ENCODE data around the gene AUTS2.

Gene AUTS2

GRCh38 chr7:69962186-69963065 is 364.2 kb downstream of the AUTS2 start:
- in situ Hi-C loops (cut with MboI; ENCODE audit: low sequenced_read_pairs) = no loop called here

DNA sequence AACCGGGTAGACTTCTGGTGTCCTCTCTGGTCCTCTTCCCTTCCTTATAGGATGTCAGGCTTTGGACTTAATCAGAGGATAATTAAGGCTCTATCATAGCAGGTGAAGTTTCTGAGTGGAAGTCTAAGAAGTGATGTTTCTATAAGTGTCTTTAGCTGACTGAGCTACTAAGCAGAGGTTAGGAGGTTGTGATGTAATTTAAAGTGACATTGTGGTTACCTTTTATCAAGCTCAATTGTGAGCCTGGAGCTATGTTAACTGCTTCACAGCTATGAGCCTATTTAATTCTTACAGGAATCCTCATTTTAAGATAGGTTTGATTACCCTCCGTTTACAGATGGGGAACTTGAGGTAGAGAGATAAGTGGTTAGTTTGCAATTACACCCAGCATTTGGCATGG is 365.1 kb downstream of the AUTS2 start:
- in situ Hi-C loops (cut with MboI; ENCODE audit: low sequenced_read_pairs) = no loop called here

DNA sequence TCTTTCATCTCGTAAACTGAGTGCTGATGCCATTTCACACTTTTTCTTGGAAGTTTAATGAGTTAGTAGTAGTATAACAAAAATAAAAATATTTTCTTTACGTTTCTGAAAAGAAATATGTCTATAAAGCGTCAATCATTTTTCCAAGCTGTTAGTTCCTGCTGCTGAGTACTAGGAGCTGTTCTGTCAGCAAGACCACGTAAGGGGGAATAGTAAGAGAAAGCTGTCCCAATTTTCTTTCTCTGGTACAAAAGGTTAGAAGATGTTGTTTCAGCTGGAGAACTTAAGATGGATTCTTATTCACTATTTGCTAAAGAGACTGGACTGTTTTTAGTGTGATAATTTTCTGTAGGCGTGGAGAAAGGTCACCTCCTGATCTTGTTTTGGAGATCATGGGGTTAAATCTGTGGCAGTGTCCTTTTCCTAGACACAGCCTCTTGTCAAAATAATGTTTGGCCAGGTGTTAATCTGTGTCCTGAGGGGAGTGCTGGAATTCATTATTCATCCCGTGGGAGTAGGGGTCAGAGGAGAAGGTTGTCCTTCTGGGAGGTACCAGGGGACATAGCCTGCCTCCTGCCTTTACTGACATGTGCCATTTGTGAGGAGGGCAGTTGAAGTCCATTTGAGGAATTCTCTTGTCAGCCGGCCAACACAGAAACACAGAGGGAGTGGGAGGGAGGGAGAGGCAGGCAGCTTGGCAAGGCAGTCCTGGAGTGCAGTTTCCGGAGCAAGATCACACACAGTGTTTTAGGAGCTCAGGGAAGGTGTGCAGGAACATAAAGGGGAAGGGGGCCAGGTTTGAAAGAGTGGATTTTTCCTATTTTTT is 368.7 kb downstream of the AUTS2 start:
- in situ Hi-C loops (cut with MboI; ENCODE audit: low sequenced_read_pairs) = no loop called here

- in situ Hi-C loops (cut with MboI; ENCODE audit: low sequenced_read_pairs) = no loop called here
Observed at GRCh38 chr7:69967689-69968450, 369.6 kb downstream of the AUTS2 start.

DNA sequence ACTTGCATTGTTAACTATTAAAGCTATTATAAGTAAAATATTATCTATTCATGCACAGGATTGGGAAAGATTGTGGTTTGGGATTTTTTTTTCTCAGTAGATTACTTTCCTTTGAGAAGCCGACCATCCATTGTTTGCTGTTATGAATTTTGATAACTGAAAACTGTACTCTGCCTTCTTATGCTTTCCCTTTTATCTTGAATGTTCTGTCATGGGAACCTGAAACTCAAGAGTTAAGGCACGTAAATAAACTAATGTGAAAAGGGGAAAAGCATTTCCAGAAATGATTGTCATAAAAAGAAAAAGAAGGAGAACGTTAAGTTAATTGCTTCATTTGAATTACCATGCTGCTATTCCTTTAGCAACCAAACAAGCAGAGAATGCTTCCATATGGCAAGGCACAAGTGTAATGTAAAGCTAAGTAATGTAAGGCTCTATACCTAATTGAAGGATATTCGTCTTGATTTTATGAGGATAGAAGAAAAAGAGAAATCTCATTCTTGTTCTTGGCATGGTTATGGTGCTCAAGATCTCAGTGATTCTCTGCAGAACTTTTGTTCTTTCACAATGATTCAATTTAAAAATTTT is 370.8 kb downstream of the AUTS2 start:
- in situ Hi-C loops (cut with MboI; ENCODE audit: low sequenced_read_pairs) = no loop called here

- in situ Hi-C loops (cut with MboI; ENCODE audit: low sequenced_read_pairs) = no loop called here
Observed at GRCh38 chr7:69981646-69982045, 383.4 kb downstream of the AUTS2 start.

DNA sequence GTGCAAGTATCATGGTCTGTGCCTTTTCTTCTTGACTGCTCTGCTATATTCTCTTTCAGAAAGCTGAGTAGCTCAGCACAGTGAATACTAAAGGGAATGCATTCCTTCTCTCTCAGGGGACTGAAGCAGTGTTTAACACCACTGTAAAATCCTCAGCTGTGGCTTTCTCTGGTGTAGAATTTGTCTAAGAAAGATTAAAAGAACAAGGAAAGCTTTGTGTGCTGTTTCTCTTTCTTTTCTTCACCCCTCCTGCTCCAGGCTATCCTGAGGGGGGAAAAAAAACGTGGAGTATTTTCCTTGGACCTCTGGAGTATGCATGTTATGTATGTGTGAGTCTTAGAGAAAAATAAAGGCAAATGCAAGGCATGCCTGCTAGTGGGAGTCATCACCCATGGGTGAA is 383.9 kb downstream of the AUTS2 start:
- in situ Hi-C loops (cut with MboI; ENCODE audit: low sequenced_read_pairs) = no loop called here

GRCh38 chr7:69989551-69989950 is 391.3 kb downstream of the AUTS2 start:
- in situ Hi-C loops (cut with MboI; ENCODE audit: low sequenced_read_pairs) = no loop called here

DNA sequence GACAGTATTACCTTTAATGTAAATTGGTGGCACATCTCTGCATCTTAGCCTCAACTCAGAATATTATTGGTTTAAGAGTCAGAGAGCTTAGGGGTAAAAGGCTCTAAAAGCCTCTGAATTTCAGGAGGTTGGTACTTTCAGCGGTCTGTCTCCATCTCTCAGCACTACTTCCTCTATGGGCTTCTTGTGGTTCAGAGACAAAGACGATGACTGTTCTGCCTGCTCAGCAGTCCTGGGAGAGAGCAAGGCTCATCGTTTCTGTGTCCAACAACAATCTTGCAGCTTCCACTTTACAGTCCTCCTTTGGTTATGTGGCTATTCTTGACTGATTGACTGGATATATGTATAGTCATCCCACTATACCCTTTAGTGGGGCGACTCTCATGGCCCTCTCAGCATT is 394.7 kb downstream of the AUTS2 start:
- in situ Hi-C loops (cut with MboI; ENCODE audit: low sequenced_read_pairs) = no loop called here

DNA sequence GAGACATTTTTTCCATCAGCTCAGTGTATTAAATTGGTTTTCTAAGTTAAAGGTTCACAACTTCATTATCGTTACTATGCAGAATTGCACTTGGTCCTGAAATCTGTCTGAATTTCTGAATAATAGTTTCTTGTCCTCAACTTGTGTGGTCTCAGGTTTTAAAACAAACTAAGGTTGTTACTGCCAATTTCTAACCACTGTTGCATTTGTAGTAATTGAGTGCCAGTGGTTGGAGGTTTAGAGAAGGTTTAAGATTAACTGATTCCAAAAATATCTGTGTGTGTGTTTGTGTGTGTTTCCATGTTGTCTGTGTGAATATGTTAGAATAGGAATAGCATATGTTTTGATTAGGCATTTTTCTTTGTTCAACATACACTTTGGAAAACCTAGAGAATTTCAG is 395.9 kb downstream of the AUTS2 start:
- in situ Hi-C loops (cut with MboI; ENCODE audit: low sequenced_read_pairs) = no loop called here

GRCh38 chr7:69994886-69995542 is 396.7 kb downstream of the AUTS2 start:
- in situ Hi-C loops (cut with MboI; ENCODE audit: low sequenced_read_pairs) = no loop called here

DNA sequence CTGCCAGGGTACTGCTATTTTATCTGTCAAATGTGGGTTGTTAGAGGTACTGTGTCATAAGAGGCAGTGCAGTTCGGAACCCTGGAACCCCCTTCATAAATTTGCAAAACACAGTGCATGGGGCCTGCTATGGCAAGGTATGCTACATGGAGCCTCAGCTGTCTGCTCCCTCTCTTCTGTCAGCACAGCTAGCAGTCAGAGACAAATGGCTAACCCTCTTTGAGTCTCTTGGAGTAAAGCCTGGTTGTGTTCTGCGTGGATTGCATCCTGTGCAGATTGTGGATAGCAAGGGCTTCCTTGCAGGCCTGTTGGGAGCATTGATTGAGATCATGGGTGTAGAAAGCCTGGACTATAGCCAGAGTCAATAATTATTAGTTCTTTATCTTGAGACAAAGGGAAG is 397.8 kb downstream of the AUTS2 start:
- in situ Hi-C loops (cut with MboI; ENCODE audit: low sequenced_read_pairs) = no loop called here

GRCh38 chr7:70000737-70001348 is 402.6 kb downstream of the AUTS2 start:
- in situ Hi-C loops (cut with MboI; ENCODE audit: low sequenced_read_pairs) = no loop called here

- in situ Hi-C loops (cut with MboI; ENCODE audit: low sequenced_read_pairs) = no loop called here
Observed at GRCh38 chr7:70005480-70005879, 407.2 kb downstream of the AUTS2 start.

DNA sequence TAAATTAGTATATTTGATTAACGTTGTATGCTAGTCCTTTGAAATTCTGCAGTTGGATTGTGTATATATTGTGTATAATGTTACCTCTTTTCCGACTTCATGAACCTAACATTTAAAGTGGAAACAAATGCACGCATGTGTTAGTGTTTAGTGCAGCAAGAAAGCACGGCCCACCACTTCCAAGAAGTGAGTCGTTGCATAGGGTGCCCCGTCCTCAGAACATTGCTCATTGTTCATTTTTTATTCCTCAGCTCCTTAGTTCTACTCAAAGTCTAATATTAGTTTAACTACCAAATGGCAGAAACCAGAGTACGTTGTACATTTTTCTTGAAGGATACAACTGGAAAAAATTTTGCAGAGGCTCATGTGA is 407.6 kb downstream of the AUTS2 start:
- in situ Hi-C loops (cut with MboI; ENCODE audit: low sequenced_read_pairs) = no loop called here

DNA sequence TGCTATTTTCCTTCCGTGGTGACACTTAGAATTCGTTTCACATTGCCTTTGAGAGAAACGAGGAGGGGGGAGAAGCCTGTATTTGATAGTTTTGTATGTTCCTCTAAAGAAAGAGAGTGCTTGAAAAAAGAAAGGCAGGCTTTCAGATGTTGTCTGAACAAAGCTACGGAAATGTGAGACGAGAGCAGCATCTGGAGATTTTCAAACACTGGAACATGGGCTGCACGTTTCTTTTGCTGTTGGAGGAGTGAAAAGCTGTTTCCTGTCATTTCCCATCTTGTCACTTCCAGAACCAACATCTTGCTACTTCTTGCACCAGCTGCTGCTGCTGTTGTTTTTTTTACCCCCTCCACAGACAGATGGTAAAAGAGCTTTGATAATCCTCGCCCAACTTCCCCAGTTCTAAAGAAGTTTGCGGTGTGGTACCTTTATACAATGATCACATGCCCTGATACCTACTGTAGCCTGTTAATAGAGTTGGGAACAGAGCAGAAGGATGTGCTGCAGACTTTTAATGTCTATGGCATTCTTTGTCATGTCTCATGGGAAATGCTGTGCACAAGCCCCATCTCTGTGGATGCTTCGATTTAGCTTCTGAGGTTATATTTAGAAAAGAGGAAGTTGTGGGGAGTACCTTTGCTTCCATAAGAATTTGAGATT is 408.1 kb downstream of the AUTS2 start:
- in situ Hi-C loops (cut with MboI; ENCODE audit: low sequenced_read_pairs) = no loop called here

GRCh38 chr7:70008466-70008865 is 410.2 kb downstream of the AUTS2 start:
- in situ Hi-C loops (cut with MboI; ENCODE audit: low sequenced_read_pairs) = no loop called here

DNA sequence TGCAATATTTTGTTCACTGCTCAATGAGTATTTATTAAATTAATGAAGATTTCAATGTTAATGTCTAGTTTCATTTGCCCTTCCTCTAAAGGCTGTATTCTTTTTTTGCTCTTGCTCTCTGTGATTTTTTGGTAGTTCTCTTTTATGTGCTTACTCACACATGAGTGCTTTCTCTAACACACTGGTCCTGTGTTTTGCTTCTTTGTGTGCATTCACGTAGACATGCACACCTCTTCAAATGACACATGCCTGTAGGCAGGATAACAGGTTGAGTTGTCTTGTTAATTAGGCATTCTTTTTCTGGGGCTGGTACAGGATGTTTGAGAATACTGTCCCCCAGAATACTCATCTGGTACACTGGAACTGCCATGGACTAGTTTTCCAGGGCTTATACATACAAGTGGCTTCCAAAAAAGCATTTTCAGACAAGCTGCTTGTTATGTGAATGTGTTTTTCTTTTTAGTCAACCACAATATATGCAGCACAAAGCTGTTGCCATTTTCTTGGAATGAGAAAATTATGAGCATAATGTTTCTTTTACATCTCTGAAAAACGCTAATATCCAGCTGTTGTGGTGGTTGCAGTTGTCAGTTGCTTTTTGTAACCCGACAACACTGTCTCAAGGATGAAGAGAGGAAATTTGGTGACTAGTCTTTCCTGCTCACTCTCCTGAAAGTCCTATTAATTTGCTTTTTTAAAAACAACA is 416.4 kb downstream of the AUTS2 start:
- in situ Hi-C loops (cut with MboI; ENCODE audit: low sequenced_read_pairs) = no loop called here

GRCh38 chr7:70015353-70015752 is 417.1 kb downstream of the AUTS2 start:
- in situ Hi-C loops (cut with MboI; ENCODE audit: low sequenced_read_pairs) = no loop called here
